SK-N-MC (cell line): ENCODE results near the gene IL1RAP.

Experiments
- EZH2 ChIP-seq: fragments of 200-600 bp; sonication (generic); IDR thresholded peaks from one replicate; pipeline ENCODE4 v1.6.1; 2017; ENCODE audit warnings: antibody characterized with exemption
- FOXP2 ChIP-seq: optimal IDR thresholded peaks from 2 replicates; pipeline ENCODE3; 2011; ENCODE audit warnings: mild to moderate bottlenecking, moderate library complexity; ENCODE audit not compliant: insufficient read depth; ENCODE audit errors: extremely low read length, control extremely low read depth
- POLR2AphosphoS5 ChIP-seq: IDR thresholded peaks from 2 replicates; pipeline ENCODE4 v1.6.1; 2012; ENCODE audit warnings: mild to moderate bottlenecking, low read depth, low read length, borderline replicate concordance

GRCh38 chr3:190575437-190576185, 61.7 kb downstream of the IL1RAP start:
- TF ChIP-seq FOXP2 (no peak), POLR2AphosphoS5 (no peak), EZH2 (no peak)
